Measurements from ENCODE around the gene CRNKL1.

DNA sequence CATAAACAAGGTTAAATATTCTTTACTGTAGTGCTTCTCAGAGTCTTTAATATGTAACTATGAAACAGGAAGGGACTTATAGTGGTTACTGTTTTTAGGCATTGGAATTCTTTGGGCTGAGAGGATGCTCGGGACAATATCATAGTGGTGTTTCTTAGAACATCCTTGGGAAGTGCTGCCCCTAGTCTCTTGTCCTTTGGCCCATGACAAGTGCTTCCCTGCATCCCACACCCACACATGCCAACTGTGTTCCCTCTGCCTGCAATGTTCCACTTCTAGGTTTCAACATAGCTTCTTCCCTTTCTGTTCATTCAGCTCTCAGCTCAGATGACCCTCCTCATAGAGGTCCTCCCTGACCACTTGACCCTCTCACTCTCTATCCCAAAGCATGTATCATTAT lies 37.7 kb upstream of the CRNKL1 start:
- TF ChIP-seq, protein P1, sequence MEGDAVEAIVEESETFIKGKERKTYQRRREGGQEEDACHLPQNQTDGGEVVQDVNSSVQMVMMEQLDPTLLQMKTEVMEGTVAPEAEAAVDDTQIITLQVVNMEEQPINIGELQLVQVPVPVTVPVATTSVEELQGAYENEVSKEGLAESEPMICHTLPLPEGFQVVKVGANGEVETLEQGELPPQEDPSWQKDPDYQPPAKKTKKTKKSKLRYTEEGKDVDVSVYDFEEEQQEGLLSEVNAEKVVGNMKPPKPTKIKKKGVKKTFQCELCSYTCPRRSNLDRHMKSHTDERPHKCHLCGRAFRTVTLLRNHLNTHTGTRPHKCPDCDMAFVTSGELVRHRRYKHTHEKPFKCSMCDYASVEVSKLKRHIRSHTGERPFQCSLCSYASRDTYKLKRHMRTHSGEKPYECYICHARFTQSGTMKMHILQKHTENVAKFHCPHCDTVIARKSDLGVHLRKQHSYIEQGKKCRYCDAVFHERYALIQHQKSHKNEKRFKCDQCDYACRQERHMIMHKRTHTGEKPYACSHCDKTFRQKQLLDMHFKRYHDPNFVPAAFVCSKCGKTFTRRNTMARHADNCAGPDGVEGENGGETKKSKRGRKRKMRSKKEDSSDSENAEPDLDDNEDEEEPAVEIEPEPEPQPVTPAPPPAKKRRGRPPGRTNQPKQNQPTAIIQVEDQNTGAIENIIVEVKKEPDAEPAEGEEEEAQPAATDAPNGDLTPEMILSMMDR (conservative IDR thresholded peaks at IDR 0.05 in 1 of 2, IDR thresholded peaks at IDR 0.05 in 1 of 2; ENCODE audit: extremely low read depth in 1 of 2, insufficient read depth in 1 of 2, low read depth in 1 of 2, low read length in 2 of 2) = no peak
- TF ChIP-seq EZH2 (IDR thresholded peaks at IDR 0.05; ENCODE audit: borderline replicate concordance, low read length) = no peak
